Measurements from ENCODE around the gene PRCP.

PRCP gene

GRCh38 chr11:82828472-82828871 is 71.8 kb downstream of the PRCP start:
- H3K79me1 ChIP-seq (replicated peaks; ENCODE audit: low read length, poor library complexity, severe bottlenecking), result no peaks in the 10 kb centered on the region
- no peak overlapping the region for H4K8ac ChIP-seq (ENCODE audit: low read length)

GRCh38 chr11:82826526-82826925 is 73.7 kb downstream of the PRCP start:
- no peak for DNase-seq
- H4K8ac ChIP-seq (ENCODE audit: low read length), result no peak overlapping the region
- H3K4me3 ChIP-seq (ENCODE audit: insufficient read depth in 1 of 2, low read depth in 1 of 2, low read length in 2 of 2), result no peak overlapping the region
- no peak overlapping the region for H3K18ac ChIP-seq (ENCODE audit: low read depth in 1 of 2, low read length in 2 of 2)
- H2AFZ ChIP-seq (ENCODE audit: low read depth, low read length), result no peak overlapping the region
- H3K4me2 ChIP-seq (ENCODE audit: low read length, poor library complexity, severe bottlenecking), result no peak overlapping the region
- H3K27ac ChIP-seq (ENCODE audit: low read length, poor library complexity, severe bottlenecking), result no peak overlapping the region
- H3K14ac ChIP-seq (ENCODE audit: low read length in 2 of 2), result no peak overlapping the region
- no peak overlapping the region for H2BK12ac ChIP-seq (ENCODE audit: low read length in 2 of 2)
- H3K4ac ChIP-seq (ENCODE audit: low read depth in 1 of 2, low read length in 2 of 2), result no peak overlapping the region
- no peaks in the 10 kb centered on the region for H3K79me1 ChIP-seq (replicated peaks; ENCODE audit: low read length, poor library complexity, severe bottlenecking)
- H2BK120ac ChIP-seq (ENCODE audit: low read depth, low read length), result no peak overlapping the region
- no peak overlapping the region for H3K9ac ChIP-seq (ENCODE audit: low read length)
- no peak overlapping the region for H2AK5ac ChIP-seq (ENCODE audit: low read length, severe bottlenecking)
- no peak overlapping the region for H2BK15ac ChIP-seq (ENCODE audit: low read depth, poor library complexity, severe bottlenecking)
- no peak overlapping the region for H2BK5ac ChIP-seq (ENCODE audit: low read depth, low read length, poor library complexity, severe bottlenecking)
- H3K23ac ChIP-seq (ENCODE audit: low read length in 2 of 2), result no peak overlapping the region
- no peak overlapping the region for H4K91ac ChIP-seq (ENCODE audit: low read length)
- no peaks in the 10 kb centered on the region for H3K9me3 ChIP-seq (ENCODE audit: control insufficient read depth, low read length)
- H3K36me3 ChIP-seq (ENCODE audit: control insufficient read depth in 1 of 2, insufficient read depth in 2 of 2, low read depth in 1 of 2, low read length in 2 of 2), result peaks cover 0 to 11% of the 10 kb centered on the region in 2 experiments
- H3K4me1 ChIP-seq (ENCODE audit: control insufficient read depth, insufficient read depth, low read depth, low read length), result no peaks in the 10 kb centered on the region
- H3K27me3 ChIP-seq (ENCODE audit: control insufficient read depth in 1 of 2, insufficient read depth in 1 of 2, low read length in 2 of 2), result no peaks in the 10 kb centered on the region

More at GRCh38 chr11:82828472-82828871, 71.8 kb downstream of the PRCP start:
- no peak overlapping the region for H2BK15ac ChIP-seq (ENCODE audit: low read depth, poor library complexity, severe bottlenecking)
- no peak overlapping the region for H3K23ac ChIP-seq (ENCODE audit: low read length in 2 of 2)
- WGBS, result no CpG with 5 or more reads among the region's 1 CpG
- no peak overlapping the region for H3K27ac ChIP-seq (ENCODE audit: low read length, poor library complexity, severe bottlenecking)
- H3K18ac ChIP-seq (ENCODE audit: low read depth in 1 of 2, low read length in 2 of 2), result no peak overlapping the region
- H2BK120ac ChIP-seq (ENCODE audit: low read depth, low read length), result no peak overlapping the region
- no peak overlapping the region for H2AFZ ChIP-seq (ENCODE audit: low read depth, low read length)
- no peak for DNase-seq
- no peaks in the 10 kb centered on the region for H3K4me1 ChIP-seq (ENCODE audit: control insufficient read depth, insufficient read depth, low read depth, low read length)
- H3K14ac ChIP-seq (ENCODE audit: low read length in 2 of 2), result no peak overlapping the region
- H3K9ac ChIP-seq (ENCODE audit: low read length), result no peak overlapping the region
- H4K91ac ChIP-seq (ENCODE audit: low read length), result no peak overlapping the region
- no peaks in the 10 kb centered on the region for H3K9me3 ChIP-seq (ENCODE audit: control insufficient read depth, low read length)
- H3K4me3 ChIP-seq (ENCODE audit: insufficient read depth in 1 of 2, low read depth in 1 of 2, low read length in 2 of 2), result no peak overlapping the region
- H3K27me3 ChIP-seq (ENCODE audit: control insufficient read depth in 1 of 2, insufficient read depth in 1 of 2, low read length in 2 of 2), result no peaks in the 10 kb centered on the region
- H2BK12ac ChIP-seq (ENCODE audit: low read length in 2 of 2), result no peak overlapping the region
- H2BK5ac ChIP-seq (ENCODE audit: low read depth, low read length, poor library complexity, severe bottlenecking), result no peak overlapping the region
- H3K4me2 ChIP-seq (ENCODE audit: low read length, poor library complexity, severe bottlenecking), result no peak overlapping the region
- peaks cover 0 to 11% of the 10 kb centered on the region in 2 experiments for H3K36me3 ChIP-seq (ENCODE audit: control insufficient read depth in 1 of 2, insufficient read depth in 2 of 2, low read depth in 1 of 2, low read length in 2 of 2)
- no peak overlapping the region for H2AK5ac ChIP-seq (ENCODE audit: low read length, severe bottlenecking)
- no peak overlapping the region for H3K4ac ChIP-seq (ENCODE audit: low read depth in 1 of 2, low read length in 2 of 2)

GRCh38 chr11:82823647-82824619 is 76.3 kb downstream of the PRCP start:
- no peaks in the 10 kb centered on the region for H3K27me3 ChIP-seq (ENCODE audit: control insufficient read depth in 1 of 2, insufficient read depth in 1 of 2, low read length in 2 of 2)
- no peak overlapping the region for H4K91ac ChIP-seq (ENCODE audit: low read length)
- no peaks in the 10 kb centered on the region for H3K4me1 ChIP-seq (ENCODE audit: control insufficient read depth, insufficient read depth, low read depth, low read length)
- H2BK15ac ChIP-seq (ENCODE audit: low read depth, poor library complexity, severe bottlenecking), result no peak overlapping the region
- no peak overlapping the region for H3K27ac ChIP-seq (ENCODE audit: low read length, poor library complexity, severe bottlenecking)
- no peak overlapping the region for H2BK12ac ChIP-seq (ENCODE audit: low read length in 2 of 2)
- H2AFZ ChIP-seq (ENCODE audit: low read depth, low read length), result no peak overlapping the region
- H3K9ac ChIP-seq (ENCODE audit: low read length), result no peak overlapping the region
- H3K18ac ChIP-seq (ENCODE audit: low read depth in 1 of 2, low read length in 2 of 2), result no peak overlapping the region
- H2AK5ac ChIP-seq (ENCODE audit: low read length, severe bottlenecking), result no peak overlapping the region
- no peak overlapping the region for H2BK5ac ChIP-seq (ENCODE audit: low read depth, low read length, poor library complexity, severe bottlenecking)
- peaks cover 0 to 11% of the 10 kb centered on the region in 2 experiments for H3K36me3 ChIP-seq (ENCODE audit: control insufficient read depth in 1 of 2, insufficient read depth in 2 of 2, low read depth in 1 of 2, low read length in 2 of 2)
- H3K4me3 ChIP-seq (ENCODE audit: insufficient read depth in 1 of 2, low read depth in 1 of 2, low read length in 2 of 2), result no peak overlapping the region
- no peak overlapping the region for H3K4me2 ChIP-seq (ENCODE audit: low read length, poor library complexity, severe bottlenecking)
- H3K4ac ChIP-seq (ENCODE audit: low read depth in 1 of 2, low read length in 2 of 2), result no peak overlapping the region
- H3K14ac ChIP-seq (ENCODE audit: low read length in 2 of 2), result no peak overlapping the region
- no peaks in the 10 kb centered on the region for H3K9me3 ChIP-seq (ENCODE audit: control insufficient read depth, low read length)
- no peak overlapping the region for H3K23ac ChIP-seq (ENCODE audit: low read length in 2 of 2)
- WGBS, result 100% methylated on average over 1 of the region's 2 CpGs
- no peak overlapping the region for H4K8ac ChIP-seq (ENCODE audit: low read length)
- H2BK120ac ChIP-seq (ENCODE audit: low read depth, low read length), result no peak overlapping the region
- no peaks in the 10 kb centered on the region for H3K79me1 ChIP-seq (replicated peaks; ENCODE audit: low read length, poor library complexity, severe bottlenecking)
- no peak for DNase-seq

GRCh38 chr11:82818409-82819043 is 81.7 kb downstream of the PRCP start:
- Histone ChIP-seq H3K14ac (ENCODE audit: low read length in 2 of 2) (no peak overlapping the region), H2AFZ (ENCODE audit: low read depth, low read length) (no peak overlapping the region), H4K91ac (ENCODE audit: low read length) (no peak overlapping the region), H3K9ac (ENCODE audit: low read length) (no peak overlapping the region), H3K4me2 (ENCODE audit: low read length, poor library complexity, severe bottlenecking) (no peak overlapping the region), H3K18ac (ENCODE audit: low read depth in 1 of 2, low read length in 2 of 2) (no peak overlapping the region), H3K79me1 (replicated peaks; ENCODE audit: low read length, poor library complexity, severe bottlenecking) (no peaks in the 10 kb centered on the region), H3K9me3 (ENCODE audit: control insufficient read depth, low read length) (no peaks in the 10 kb centered on the region), H4K8ac (ENCODE audit: low read length) (no peak overlapping the region), H3K4me3 (ENCODE audit: insufficient read depth in 1 of 2, low read depth in 1 of 2, low read length in 2 of 2) (no peak overlapping the region), H3K27ac (ENCODE audit: low read length, poor library complexity, severe bottlenecking) (no peak overlapping the region), H3K4me1 (ENCODE audit: control insufficient read depth, insufficient read depth, low read depth, low read length) (no peaks in the 10 kb centered on the region), H3K23ac (ENCODE audit: low read length in 2 of 2) (no peak overlapping the region), H2AK5ac (ENCODE audit: low read length, severe bottlenecking) (no peak overlapping the region), H2BK12ac (ENCODE audit: low read length in 2 of 2) (no peak overlapping the region), H3K36me3 (ENCODE audit: control insufficient read depth in 1 of 2, insufficient read depth in 2 of 2, low read depth in 1 of 2, low read length in 2 of 2) (no peaks in the 10 kb centered on the region), H2BK120ac (ENCODE audit: low read depth, low read length) (no peak overlapping the region), H3K27me3 (ENCODE audit: control insufficient read depth in 1 of 2, insufficient read depth in 1 of 2, low read length in 2 of 2) (peaks cover 0 to 28% of the 10 kb centered on the region in 2 experiments), H3K4ac (ENCODE audit: low read depth in 1 of 2, low read length in 2 of 2) (no peak overlapping the region), H2BK5ac (ENCODE audit: low read depth, low read length, poor library complexity, severe bottlenecking) (no peak overlapping the region), H2BK15ac (ENCODE audit: low read depth, poor library complexity, severe bottlenecking) (no peak overlapping the region)
- WGBS, result 90% methylated on average over 10 of the region's 10 CpGs
- DNase-seq, result no peak
